ENCODE results near the gene MED8.
A peak's percentile ranks its signal among the peaks of the same experiment; 100 is the strongest.
"Not testable (repeated sequence)": the region's sequence is repeated elsewhere in the genome, so short reads cannot be mapped to it uniquely, and the experiment has no call there.

Gene MED8

DNA sequence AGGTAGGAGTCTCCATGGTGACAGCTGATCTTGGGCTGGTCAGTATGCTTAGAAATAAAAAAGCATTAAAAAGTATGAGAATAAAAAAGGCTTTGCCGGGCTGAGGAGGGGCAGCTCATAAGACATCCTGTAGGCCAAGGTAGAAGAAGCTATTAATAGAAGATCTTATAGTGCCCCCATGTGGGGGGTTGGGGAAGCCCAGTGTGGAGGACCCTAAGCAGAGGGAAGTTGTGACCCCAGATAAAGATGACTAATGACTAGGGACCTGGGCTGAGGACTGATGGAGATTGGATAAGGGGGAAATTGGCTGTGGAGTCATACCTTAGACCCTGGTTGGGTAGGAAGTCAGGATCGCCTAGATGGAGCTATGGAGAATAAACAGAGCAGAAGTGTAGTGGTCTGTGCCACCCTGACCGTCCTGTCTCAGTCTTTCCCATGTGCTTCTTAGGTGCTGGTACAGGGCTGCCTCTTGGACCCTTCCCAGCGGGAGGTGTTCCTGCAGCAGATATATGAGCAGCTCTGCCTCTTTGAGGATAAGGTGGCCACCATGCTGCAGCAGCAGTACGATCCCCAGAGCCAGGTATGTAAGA is 25.1 kb upstream of the MED8 start:
- TF ChIP-seq, protein P1, sequence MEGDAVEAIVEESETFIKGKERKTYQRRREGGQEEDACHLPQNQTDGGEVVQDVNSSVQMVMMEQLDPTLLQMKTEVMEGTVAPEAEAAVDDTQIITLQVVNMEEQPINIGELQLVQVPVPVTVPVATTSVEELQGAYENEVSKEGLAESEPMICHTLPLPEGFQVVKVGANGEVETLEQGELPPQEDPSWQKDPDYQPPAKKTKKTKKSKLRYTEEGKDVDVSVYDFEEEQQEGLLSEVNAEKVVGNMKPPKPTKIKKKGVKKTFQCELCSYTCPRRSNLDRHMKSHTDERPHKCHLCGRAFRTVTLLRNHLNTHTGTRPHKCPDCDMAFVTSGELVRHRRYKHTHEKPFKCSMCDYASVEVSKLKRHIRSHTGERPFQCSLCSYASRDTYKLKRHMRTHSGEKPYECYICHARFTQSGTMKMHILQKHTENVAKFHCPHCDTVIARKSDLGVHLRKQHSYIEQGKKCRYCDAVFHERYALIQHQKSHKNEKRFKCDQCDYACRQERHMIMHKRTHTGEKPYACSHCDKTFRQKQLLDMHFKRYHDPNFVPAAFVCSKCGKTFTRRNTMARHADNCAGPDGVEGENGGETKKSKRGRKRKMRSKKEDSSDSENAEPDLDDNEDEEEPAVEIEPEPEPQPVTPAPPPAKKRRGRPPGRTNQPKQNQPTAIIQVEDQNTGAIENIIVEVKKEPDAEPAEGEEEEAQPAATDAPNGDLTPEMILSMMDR (IDR thresholded peaks at IDR 0.05; ENCODE audit: low read depth, low read length) = peak; percentile 61
- peak; percentile 64 to 65 for DNase-seq (ENCODE audit: low read depth in 2 of 2)
- no peak overlapping the region for H3K4me3 ChIP-seq (replicated peaks in 1 of 2; ENCODE audit: low read depth in 2 of 2, low read length in 2 of 2)

GRCh38 chr1:43413426-43413825 is 23.8 kb upstream of the MED8 start:
- not testable (repeated sequence) for DNase-seq (ENCODE audit: low read depth in 2 of 2); H3K4me3 ChIP-seq (replicated peaks in 1 of 2; ENCODE audit: low read depth in 2 of 2, low read length in 2 of 2)

GRCh38 chr1:43410571-43410970 is 21.0 kb upstream of the MED8 start:
- TF ChIP-seq, protein P1 (IDR thresholded peaks at IDR 0.05; ENCODE audit: low read depth, low read length) = no peak
- no peak for DNase-seq (ENCODE audit: low read depth in 2 of 2)
- H3K4me3 ChIP-seq (replicated peaks in 1 of 2; ENCODE audit: low read depth in 2 of 2, low read length in 2 of 2) = no peak overlapping the region

DNA sequence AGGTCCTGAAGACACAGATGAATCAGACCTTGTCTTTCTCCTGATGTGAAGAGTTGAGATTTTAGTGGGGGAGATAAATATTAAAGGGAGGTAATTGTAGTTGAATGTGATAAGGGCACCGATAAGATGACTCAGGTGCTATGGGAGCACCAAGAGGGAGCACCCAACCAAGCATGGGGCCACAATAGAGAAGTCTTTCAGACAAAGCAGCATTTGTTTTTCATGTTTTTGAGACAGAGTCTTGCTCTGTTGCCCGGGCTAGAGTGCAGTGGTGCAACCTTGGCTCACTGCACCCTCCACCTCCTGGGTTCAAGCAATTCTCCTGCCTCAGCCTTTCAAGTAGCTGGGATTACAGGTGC is 16.3 kb upstream of the MED8 start:
- H3K4me3 ChIP-seq (replicated peaks in 1 of 2; ENCODE audit: low read depth in 2 of 2, low read length in 2 of 2) = no peak overlapping the region
- TF ChIP-seq, protein P1 (IDR thresholded peaks at IDR 0.05; ENCODE audit: low read depth, low read length) = no peak
- no peak for DNase-seq (ENCODE audit: low read depth in 2 of 2)

GRCh38 chr1:43405219-43405875 is 15.7 kb upstream of the MED8 start:
- peak in 1 of 2 donors; percentile 42 for DNase-seq (ENCODE audit: low read depth in 2 of 2)
- TF ChIP-seq, protein P1 (IDR thresholded peaks at IDR 0.05; ENCODE audit: low read depth, low read length) = no peak
- no peak overlapping the region for H3K4me3 ChIP-seq (replicated peaks in 1 of 2; ENCODE audit: low read depth in 2 of 2, low read length in 2 of 2)

GRCh38 chr1:43404353-43404752 is 14.8 kb upstream of the MED8 start:
- TF ChIP-seq, protein P1 (IDR thresholded peaks at IDR 0.05; ENCODE audit: low read depth, low read length) = no peak
- no peak overlapping the region for H3K4me3 ChIP-seq (replicated peaks in 1 of 2; ENCODE audit: low read depth in 2 of 2, low read length in 2 of 2)
- DNase-seq (ENCODE audit: low read depth in 2 of 2) = no peak

DNA sequence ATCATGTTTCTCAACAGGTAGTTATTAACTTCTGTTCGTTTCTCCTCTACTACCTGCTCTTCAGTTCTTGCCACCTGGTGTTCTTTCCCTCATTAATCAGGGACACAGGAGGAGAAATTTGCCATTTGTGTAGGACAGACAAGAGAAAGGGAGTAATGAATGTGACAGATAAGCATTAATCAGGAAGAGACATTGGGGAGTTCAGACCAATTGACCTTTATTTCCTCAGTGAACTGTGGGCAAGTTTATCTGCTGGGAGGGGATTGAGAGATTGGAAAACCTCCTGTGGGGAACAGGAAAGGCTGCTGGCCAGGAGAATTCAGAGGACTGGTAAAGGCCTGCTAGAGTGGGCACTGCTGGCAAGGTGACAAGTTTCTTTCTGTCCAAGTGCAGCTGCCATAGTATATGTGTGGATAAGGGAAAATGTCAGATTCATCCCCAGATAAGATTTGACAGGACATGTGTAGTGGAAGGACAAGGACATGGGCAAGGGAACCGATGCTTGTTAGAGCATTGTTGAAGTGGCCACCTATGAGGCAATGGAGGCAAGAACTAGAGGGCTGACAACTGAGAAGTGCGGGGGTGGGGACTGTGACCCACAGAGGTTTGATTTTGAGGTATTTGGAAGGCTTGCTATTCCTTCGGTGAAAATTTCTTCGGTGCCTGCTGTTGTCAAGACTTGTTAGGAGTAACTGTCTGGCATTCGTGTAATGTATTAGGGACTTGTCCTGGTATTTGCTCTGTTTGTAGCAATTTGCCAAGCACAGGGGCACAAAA is 12.7 kb upstream of the MED8 start:
- no peak overlapping the region for H3K4me3 ChIP-seq (replicated peaks in 1 of 2; ENCODE audit: low read depth in 2 of 2, low read length in 2 of 2)
- no peak for DNase-seq (ENCODE audit: low read depth in 2 of 2)
- TF ChIP-seq, protein P1 (IDR thresholded peaks at IDR 0.05; ENCODE audit: low read depth, low read length) = no peak

GRCh38 chr1:43400441-43400840 is 10.8 kb upstream of the MED8 start:
- DNase-seq (ENCODE audit: low read depth in 2 of 2); H3K4me3 ChIP-seq (replicated peaks in 1 of 2; ENCODE audit: low read depth in 2 of 2, low read length in 2 of 2): not testable (repeated sequence)

Measured in cardiac fibroblast (primary cell).